Kidney tubule cell (primary cell): Measurements from ENCODE around the gene PLEKHA5.
A peak's percentile ranks its signal among the peaks of the same experiment; 100 is the strongest.
"Not testable (repeated sequence)": the region's sequence is repeated elsewhere in the genome, so short reads cannot be mapped to it uniquely, and the experiment has no call there.

ENCODE experiments used
- DNase-seq: peaks from one replicate; pipeline ENCODE4 v3.0.0-alpha.2; 2018; ENCODE audit warnings: low spot score

Gene PLEKHA5

GRCh38 chr12:19203013-19203412, 73.5 kb downstream of the PLEKHA5 start:
- no peak for DNase-seq

GRCh38 chr12:19203539-19204506, 74.3 kb downstream of the PLEKHA5 start:
- DNase-seq: no peak

- no peak for DNase-seq
These were observed 75.6 kb downstream of the PLEKHA5 start for GRCh38 chr12:19205120-19205519.

GRCh38 chr12:19206493-19207077, 77.1 kb downstream of the PLEKHA5 start:
- DNase-seq: no peak

GRCh38 chr12:19208456-19208855, 78.9 kb downstream of the PLEKHA5 start:
- DNase-seq: no peak

GRCh38 chr12:19209661-19210060, 80.1 kb downstream of the PLEKHA5 start:
- DNase-seq: no peak

GRCh38 chr12:19211802-19212201, 82.3 kb downstream of the PLEKHA5 start:
- DNase-seq: no peak

- no peak for DNase-seq
These were observed 82.7 kb downstream of the PLEKHA5 start for GRCh38 chr12:19212245-19212644.

GRCh38 chr12:19214020-19214419, 84.5 kb downstream of the PLEKHA5 start:
- no peak for DNase-seq

GRCh38 chr12:19215115-19215514, 85.6 kb downstream of the PLEKHA5 start:
- DNase-seq: no peak

- no peak for DNase-seq
These were observed 87.9 kb downstream of the PLEKHA5 start for GRCh38 chr12:19217446-19217845.

GRCh38 chr12:19220205-19220604, 90.7 kb downstream of the PLEKHA5 start:
- peak; percentile 58 for DNase-seq

GRCh38 chr12:19220852-19221466, 91.4 kb downstream of the PLEKHA5 start:
- DNase-seq: peak; percentile 72

- peak; percentile 87 for DNase-seq
These were observed 93.0 kb downstream of the PLEKHA5 start for GRCh38 chr12:19222558-19222957.

- DNase-seq: peak; percentile 56
These were observed 93.5 kb downstream of the PLEKHA5 start for GRCh38 chr12:19223018-19223417.

- DNase-seq: peak; percentile 68
These were observed 94.2 kb downstream of the PLEKHA5 start for GRCh38 chr12:19223695-19224094.

GRCh38 chr12:19224746-19225145, 95.2 kb downstream of the PLEKHA5 start:
- DNase-seq: no peak

GRCh38 chr12:19227190-19227879, 97.8 kb downstream of the PLEKHA5 start:
- peak; percentile 37 for DNase-seq

- no peak for DNase-seq
These were observed 98.3 kb downstream of the PLEKHA5 start for GRCh38 chr12:19227880-19228210.

GRCh38 chr12:19229021-19229420, 99.5 kb downstream of the PLEKHA5 start:
- DNase-seq: not testable (repeated sequence)

- DNase-seq: no peak
These were observed 100.8 kb downstream of the PLEKHA5 start for GRCh38 chr12:19230299-19230866.

- no peak for DNase-seq
These were observed 101.4 kb downstream of the PLEKHA5 start for GRCh38 chr12:19230896-19231295.
